IMR-90 (cell line): ENCODE results near the gene RNF217. TPM values are rescaled to one million over a fixed set of nuclear protein-coding genes. Genes with fewer than 3 reads are reported as not detected.
"Not testable (repeated sequence)": the region's sequence is repeated elsewhere in the genome, so short reads cannot be mapped to it uniquely, and the experiment has no call there.

Source experiments
- ATAC-seq: fragments of 200-7000 bp; cut with Tn5 transposase; 2 replicates; pipeline ENCODE4 v1.9.1; 2020; ENCODE audit warnings: low read depth, mild to moderate bottlenecking, moderate library complexity
- BruUV-seq: library from RNA; stranded (reverse); fragments of 400-500 nt; replicated peaks from 2 replicates; lab custom pipeline; 2021; lab: Mats Ljungman, UMichigan
- CTCF ChIA-PET: fragments of 300-600 bp; formaldehyde crosslinking; extraction: SDS; loops from one replicate; lab custom pipeline; 2021; ENCODE audit warnings: antibody characterized with exemption; lab: Yijun Ruan, JAX
- POLR2A ChIA-PET: fragments of 300-600 bp; sonication (Branson Sonifier 250); formaldehyde crosslinking; loops from one replicate; lab custom pipeline; 2022; ENCODE audit warnings: antibody characterized with exemption; ENCODE audit not compliant: unreplicated experiment; lab: Charles Lee
- DNase-seq: peaks from one replicate; pipeline ENCODE4 v3.0.0; 2013
- H2AFZ ChIP-seq: replicated peaks from 2 replicates; pipeline ENCODE3; 2013; ENCODE audit warnings: low read length, mild to moderate bottlenecking; ENCODE audit not compliant: poor library complexity
- H2AK5ac ChIP-seq: 2 replicates; pipeline ENCODE4 v1.6.1; 2013; ENCODE audit warnings: low read depth, low read length, inconsistent platforms
- H2AK9ac ChIP-seq: replicated peaks from 2 replicates; pipeline ENCODE3; 2013; ENCODE audit warnings: mild to moderate bottlenecking, low read depth, low read length, moderate library complexity; ENCODE audit not compliant: poor library complexity
- H2BK120ac ChIP-seq: 2 replicates; pipeline ENCODE4 v1.6.1; 2013; ENCODE audit warnings: low read depth, low read length, inconsistent platforms
- H2BK15ac ChIP-seq: 3 replicates; pipeline ENCODE4 v1.6.1; 2013; ENCODE audit warnings: low read depth, low read length, inconsistent platforms
- H2BK20ac ChIP-seq: 2 replicates; pipeline ENCODE4 v1.6.1; 2013; ENCODE audit warnings: low read depth, mild to moderate bottlenecking, inconsistent platforms, low read length, moderate library complexity
- H2BK5ac ChIP-seq: 2 replicates; pipeline ENCODE4 v1.6.1; 2013; ENCODE audit warnings: mild to moderate bottlenecking, low read depth, low read length, inconsistent platforms; ENCODE audit not compliant: poor library complexity, severe bottlenecking
- H3K14ac ChIP-seq: replicated peaks from 2 replicates; pipeline ENCODE4 v1.6.1; 2013; ENCODE audit warnings: low read depth, low read length, inconsistent platforms
- H3K18ac ChIP-seq: 2 replicates; pipeline ENCODE4 v1.6.1; 2013; ENCODE audit warnings: low read depth, low read length, control low read depth
- H3K23ac ChIP-seq: 2 replicates; pipeline ENCODE4 v1.6.1; 2013; ENCODE audit warnings: low read depth, low read length, inconsistent platforms
- H3K27ac ChIP-seq: 2 replicates; pipeline ENCODE4 v1.5.1; 2013; ENCODE audit warnings: mild to moderate bottlenecking, control low read depth, low read length; ENCODE audit not compliant: insufficient read depth
- H3K27me3 ChIP-seq: 2 replicates; pipeline ENCODE4 v1.6.1; 2013; ENCODE audit warnings: low read length; ENCODE audit not compliant: control insufficient read depth, insufficient read depth
- H3K36me3 ChIP-seq: 2 replicates; pipeline ENCODE4 v1.6.1; 2013; ENCODE audit warnings: low read length, mixed read lengths; ENCODE audit not compliant: control insufficient read depth, insufficient read depth
- H3K4ac ChIP-seq: 2 replicates; pipeline ENCODE4 v1.6.1; 2013; ENCODE audit warnings: low read depth, low read length, inconsistent platforms
- H3K4me1 ChIP-seq: 2 replicates; pipeline ENCODE4 v1.6.1; 2013; ENCODE audit warnings: low read length, mixed read lengths; ENCODE audit not compliant: control insufficient read depth, insufficient read depth
- H3K4me2 ChIP-seq: 2 replicates; pipeline ENCODE4 v1.6.1; 2013; ENCODE audit warnings: low read depth, mild to moderate bottlenecking, control low read depth, low read length, moderate library complexity
- H3K4me3 ChIP-seq: 2 replicates; pipeline ENCODE4 v1.5.1; 2013; ENCODE audit warnings: low read depth, mild to moderate bottlenecking, control low read depth, low read length, moderate library complexity; ENCODE audit not compliant: insufficient read depth
- H3K56ac ChIP-seq: 2 replicates; pipeline ENCODE4 v1.6.1; 2013; ENCODE audit warnings: low read length, inconsistent platforms; ENCODE audit not compliant: insufficient read depth; ENCODE audit errors: extremely low read depth
- H3K79me1 ChIP-seq, 2 experiments: 2 replicates each; pipeline ENCODE4 v1.6.1; 2013; ENCODE audit warnings: low read length in 2 of 2, inconsistent platforms in 1 of 2, low read depth in 1 of 2
- H3K9ac ChIP-seq: 2 replicates; pipeline ENCODE4 v1.6.1; 2013; ENCODE audit warnings: low read depth, low read length, control low read depth
- H3K9me1 ChIP-seq: 2 replicates; pipeline ENCODE4 v1.6.1; 2013; ENCODE audit warnings: low read length, inconsistent platforms; ENCODE audit not compliant: insufficient read depth
- H3K9me3 ChIP-seq: 2 replicates; pipeline ENCODE4 v1.6.1; 2013; ENCODE audit warnings: low read length; ENCODE audit not compliant: control insufficient read depth, insufficient read depth
- H4K20me1 ChIP-seq: 2 replicates; pipeline ENCODE4 v1.6.1; 2013; ENCODE audit warnings: low read length, inconsistent platforms; ENCODE audit not compliant: insufficient read depth
- H4K5ac ChIP-seq: 2 replicates; pipeline ENCODE4 v1.6.1; 2013; ENCODE audit warnings: mild to moderate bottlenecking, low read depth, low read length, control low read depth
- H4K8ac ChIP-seq, 2 experiments: 2 replicates each; pipeline ENCODE4 v1.6.1; 2013; ENCODE audit warnings: low read depth in 2 of 2, low read length in 2 of 2, control low read depth in 1 of 2, inconsistent platforms in 1 of 2
- H4K91ac ChIP-seq: 2 replicates; pipeline ENCODE4 v1.6.1; 2013; ENCODE audit warnings: low read depth, low read length, inconsistent platforms; ENCODE audit not compliant: insufficient read depth
- WGBS, 2 experiments: methylation state at CpG; one replicate each; pipeline versions ENCODE4 v1.1.5 to v1.1.7; 2013; ENCODE audit warnings: missing lambda C conversion rate in 2 of 2; ENCODE audit not compliant: insufficient read length in 1 of 2; ENCODE audit errors: extremely low coverage in 2 of 2; 5-methylcytosine and 5-hydroxymethylcytosine counted together
- dilution Hi-C: fragments of 300-500 bp; cut with HindIII; formaldehyde crosslinking; loops from one replicate; pipeline ENCODE4 v1.14.3; 2018; ENCODE audit warnings: low sequenced_read_pairs; ENCODE audit not compliant: unreplicated experiment
- in situ Hi-C: fragments of 300-500 bp; cut with MboI; formaldehyde crosslinking; loops from 3 replicates; pipeline ENCODE4 v1.14.3; 2019; ENCODE audit warnings: low sequenced_read_pairs, inconsistent platforms, mixed read lengths
- intact Hi-C: fragments of 100-400 bp; cut with micrococcal nuclease; formaldehyde crosslinking; loops from 2 replicates; pipeline ENCODE4 v1.10.0; 2022
- polyA plus RNA-seq, 3 experiments: library from polyadenylated mRNA; depleted of rRNA; stranded (reverse); fragments of >200 nt; gene quantifications; 2 replicates each; pipeline ENCODE4 v1.2.3, GENCODE V29; 2012; ENCODE audit warnings: low replicate concordance in 1 of 3
- total RNA-seq: library from RNA; depleted of rRNA; stranded (reverse); fragments of >200 nt; gene quantifications from 2 replicates; pipeline ENCODE4 v1.2.3, GENCODE V29; 2012

Gene RNF217
- total and polyA plus RNA-seq, 2 of the 4 experiments (the other 2 are of a cell fraction) = 11.7 to 20.4 TPM

DNA sequence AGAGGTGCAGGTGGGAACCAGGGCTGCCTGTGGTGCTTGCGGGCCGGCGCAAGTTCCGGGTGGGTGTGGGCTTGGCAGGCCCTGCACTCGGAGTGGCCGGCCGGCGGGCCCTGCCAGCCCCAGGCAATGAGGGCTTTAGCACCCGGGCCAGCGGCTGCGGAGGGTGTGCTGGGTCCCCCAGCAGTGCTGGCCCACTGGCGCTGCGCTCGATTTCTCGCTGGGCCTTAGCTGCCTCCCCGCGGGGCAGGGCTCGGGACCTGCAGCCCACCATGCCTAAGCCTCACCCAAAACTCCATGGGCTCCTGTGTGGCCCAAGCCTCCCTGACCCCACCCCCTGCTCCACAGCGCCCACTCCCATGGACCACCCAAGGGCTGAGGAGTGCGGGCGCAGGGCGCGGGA, 163.6 kb downstream of the RNF217 start:
- ATAC-seq, DNase-seq, H3K14ac ChIP-seq, H3K27ac ChIP-seq, H3K4me1 ChIP-seq, H2BK15ac ChIP-seq, in situ Hi-C loops, POLR2A ChIA-PET, H2BK20ac ChIP-seq, dilution Hi-C loops, H2AK5ac ChIP-seq, H4K5ac ChIP-seq, H3K56ac ChIP-seq, H3K4me3 ChIP-seq, H2BK120ac ChIP-seq, BruUV-seq, H3K27me3 ChIP-seq, H3K9ac ChIP-seq, H2BK5ac ChIP-seq, H3K9me3 ChIP-seq, H3K79me1 ChIP-seq, H4K8ac ChIP-seq, CTCF ChIA-PET, H4K91ac ChIP-seq, H4K20me1 ChIP-seq, intact Hi-C loops, H3K36me3 ChIP-seq, H2AK9ac ChIP-seq, H3K4me2 ChIP-seq, H3K18ac ChIP-seq, H3K23ac ChIP-seq, H2AFZ ChIP-seq, H3K9me1 ChIP-seq, H3K4ac ChIP-seq: not testable (repeated sequence)
- WGBS, 2 experiments = no CpG with 5 or more reads among the region's 23 CpGs
